Measurements from ENCODE around the gene CEP57. TPM values are rescaled to one million over a fixed set of nuclear protein-coding genes. Genes with fewer than 3 reads are reported as not detected.

CEP57 gene
- total RNA-seq, 1 donor from 2014 or later, result 43.2 TPM

GRCh38 chr11:95764267-95764898, 25.9 kb upstream of the CEP57 start:
- intact Hi-C loops (cut with DNase I), result loop anchor here (1.0 to 10.0 kb wide), 2 partner anchors 613 to 690 kb away; no protein-coding TSS in a partner anchor
- Histone ChIP-seq H3K4me1 (no peaks in the 10 kb centered on the region), H3K9me3 (no peaks in the 10 kb centered on the region), H3K27ac (no peak overlapping the region), H3K27me3 (no peaks in the 10 kb centered on the region), H3K36me3 (no peaks in the 10 kb centered on the region), H3K4me3 (no peak overlapping the region)
- no peak for DNase-seq (ENCODE audit: extremely low spot score in 2 of 2)
- TF ChIP-seq POLR2A (IDR thresholded peaks at IDR 0.05), result no peak
- TF ChIP-seq CTCF (IDR thresholded peaks at IDR 0.05), result peak; percentile 60 to 86 (median 65)
- TF ChIP-seq POLR2AphosphoS5 (IDR thresholded peaks at IDR 0.05; ENCODE audit: insufficient read depth in 1 of 2, low read depth in 1 of 2), result no peak

GRCh38 chr11:95766701-95767100, 23.6 kb upstream of the CEP57 start:
- H3K9me3 ChIP-seq, result no peaks in the 10 kb centered on the region
- no peaks in the 10 kb centered on the region for H3K4me1 ChIP-seq
- intact Hi-C loops (cut with DNase I), result loop anchor here (10.0 kb wide), 1 partner anchor 692 kb away; no protein-coding TSS in a partner anchor
- no peak overlapping the region for H3K4me3 ChIP-seq
- no peak overlapping the region for H3K27ac ChIP-seq
- TF ChIP-seq POLR2A (IDR thresholded peaks at IDR 0.05), result no peak
- no peak for TF ChIP-seq CTCF (IDR thresholded peaks at IDR 0.05)
- no peak for TF ChIP-seq POLR2AphosphoS5 (IDR thresholded peaks at IDR 0.05; ENCODE audit: insufficient read depth in 1 of 2, low read depth in 1 of 2)
- H3K36me3 ChIP-seq, result peaks cover 0 to 9% of the 10 kb centered on the region in 2 donors
- DNase-seq (ENCODE audit: extremely low spot score in 2 of 2), result no peak
- no peaks in the 10 kb centered on the region for H3K27me3 ChIP-seq

GRCh38 chr11:95767498-95767897, 22.8 kb upstream of the CEP57 start:
- H3K9me3 ChIP-seq, result no peaks in the 10 kb centered on the region
- TF ChIP-seq CTCF (IDR thresholded peaks at IDR 0.05), result no peak
- TF ChIP-seq POLR2AphosphoS5 (IDR thresholded peaks at IDR 0.05; ENCODE audit: insufficient read depth in 1 of 2, low read depth in 1 of 2), result no peak
- no peak for TF ChIP-seq POLR2A (IDR thresholded peaks at IDR 0.05)
- H3K27ac ChIP-seq, result no peak overlapping the region
- H3K36me3 ChIP-seq, result peaks cover 0 to 17% of the 10 kb centered on the region in 2 donors
- no peak overlapping the region for H3K4me3 ChIP-seq
- no peaks in the 10 kb centered on the region for H3K4me1 ChIP-seq
- DNase-seq (ENCODE audit: extremely low spot score in 2 of 2), result no peak
- intact Hi-C loops (cut with DNase I), result loop anchor here (10.0 kb wide), 1 partner anchor 693 kb away; no protein-coding TSS in a partner anchor
- no peaks in the 10 kb centered on the region for H3K27me3 ChIP-seq

- no peaks in the 10 kb centered on the region for H3K4me1 ChIP-seq
- no peak overlapping the region for H3K4me3 ChIP-seq
- H3K27ac ChIP-seq, result no peak overlapping the region
- TF ChIP-seq POLR2A (IDR thresholded peaks at IDR 0.05) (no peak), POLR2AphosphoS5 (IDR thresholded peaks at IDR 0.05; ENCODE audit: insufficient read depth in 1 of 2, low read depth in 1 of 2) (no peak), CTCF (IDR thresholded peaks at IDR 0.05) (no peak)
- no peaks in the 10 kb centered on the region for H3K9me3 ChIP-seq
- DNase-seq (ENCODE audit: extremely low spot score in 2 of 2), result no peak
- no peaks in the 10 kb centered on the region for H3K27me3 ChIP-seq
- peaks cover 0 to 23% of the 10 kb centered on the region in 2 donors for H3K36me3 ChIP-seq
- intact Hi-C loops (cut with DNase I), result loop anchor here (10.0 kb wide), 1 partner anchor 694 kb away; no protein-coding TSS in a partner anchor
These were observed 21.8 kb upstream of the CEP57 start for GRCh38 chr11:95768521-95768920.

- H3K9me3 ChIP-seq, result no peaks in the 10 kb centered on the region
These were observed 13.4 kb upstream of the CEP57 start for GRCh38 chr11:95776859-95777258.

More at GRCh38 chr11:95776859-95777258, 13.4 kb upstream of the CEP57 start:
- TF ChIP-seq POLR2A (IDR thresholded peaks at IDR 0.05) (no peak), CTCF (IDR thresholded peaks at IDR 0.05) (no peak)
- no peak overlapping the region for H3K27ac ChIP-seq
- DNase-seq (ENCODE audit: extremely low spot score in 2 of 2), result no peak
- peaks cover 0 to 84% of the 10 kb centered on the region in 2 donors for H3K36me3 ChIP-seq
- no peaks in the 10 kb centered on the region for H3K4me1 ChIP-seq
- intact Hi-C loops (cut with DNase I), result no loop called here
- no peak overlapping the region for H3K4me3 ChIP-seq
- no peaks in the 10 kb centered on the region for H3K27me3 ChIP-seq

Measured in vagina (tissue), 2 donors.